GM12874 (cell line): ENCODE results near the gene CAPZA2.

Experiments
- CTCF ChIP-seq: IDR thresholded peaks from 2 replicates; pipeline ENCODE4 v1.5.1; 2011; ENCODE audit warnings: low read depth, mild to moderate bottlenecking, control low read depth, low read length, moderate library complexity; ENCODE audit not compliant: insufficient read depth

CAPZA2 gene

GRCh38 chr7:116829493-116829892 is 32.9 kb upstream of the CAPZA2 start:
- TF ChIP-seq CTCF = no peak

- TF ChIP-seq CTCF = no peak
Observed at GRCh38 chr7:116832692-116833091, 29.7 kb upstream of the CAPZA2 start.

- TF ChIP-seq CTCF = no peak
Observed at GRCh38 chr7:116834815-116835504, 27.4 kb upstream of the CAPZA2 start.

GRCh38 chr7:116836048-116836447 is 26.3 kb upstream of the CAPZA2 start:
- TF ChIP-seq CTCF = no peak

GRCh38 chr7:116836911-116837310 is 25.5 kb upstream of the CAPZA2 start:
- no peak for TF ChIP-seq CTCF

GRCh38 chr7:116837586-116837985 is 24.8 kb upstream of the CAPZA2 start:
- no peak for TF ChIP-seq CTCF

- TF ChIP-seq CTCF = no peak
Observed at GRCh38 chr7:116840256-116840655, 22.1 kb upstream of the CAPZA2 start.
